Measurements from ENCODE around the gene PWWP2A. TPM values are rescaled to one million over a fixed set of nuclear protein-coding genes. Genes with fewer than 3 reads are reported as not detected.

Gene PWWP2A
- total and polyA plus RNA-seq, 10 of the 15 experiments (the other 5 are each of a cell fraction or from before 2014, with no cell fraction given) = 5.7 to 26.1 (median 17.7) TPM

DNA sequence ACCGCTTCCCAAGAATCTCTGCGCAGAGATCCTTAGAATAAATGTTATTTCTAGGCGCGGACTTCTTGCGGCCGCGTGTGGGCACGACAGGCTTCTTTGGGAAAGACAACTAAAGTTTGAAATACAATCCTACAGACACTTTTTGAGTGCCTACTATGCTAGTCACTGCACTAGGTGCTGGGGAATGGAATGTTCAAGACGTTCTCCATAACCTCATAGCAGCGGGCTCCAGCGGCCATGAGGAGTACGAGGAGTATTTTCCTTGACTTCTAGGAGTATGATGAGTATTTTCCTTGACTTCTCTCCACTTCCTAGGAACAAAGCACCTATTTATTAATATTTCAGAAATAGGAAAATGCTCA lies 636 bp upstream of the PWWP2A start (continued):
- TF ChIP-seq, protein P1, sequence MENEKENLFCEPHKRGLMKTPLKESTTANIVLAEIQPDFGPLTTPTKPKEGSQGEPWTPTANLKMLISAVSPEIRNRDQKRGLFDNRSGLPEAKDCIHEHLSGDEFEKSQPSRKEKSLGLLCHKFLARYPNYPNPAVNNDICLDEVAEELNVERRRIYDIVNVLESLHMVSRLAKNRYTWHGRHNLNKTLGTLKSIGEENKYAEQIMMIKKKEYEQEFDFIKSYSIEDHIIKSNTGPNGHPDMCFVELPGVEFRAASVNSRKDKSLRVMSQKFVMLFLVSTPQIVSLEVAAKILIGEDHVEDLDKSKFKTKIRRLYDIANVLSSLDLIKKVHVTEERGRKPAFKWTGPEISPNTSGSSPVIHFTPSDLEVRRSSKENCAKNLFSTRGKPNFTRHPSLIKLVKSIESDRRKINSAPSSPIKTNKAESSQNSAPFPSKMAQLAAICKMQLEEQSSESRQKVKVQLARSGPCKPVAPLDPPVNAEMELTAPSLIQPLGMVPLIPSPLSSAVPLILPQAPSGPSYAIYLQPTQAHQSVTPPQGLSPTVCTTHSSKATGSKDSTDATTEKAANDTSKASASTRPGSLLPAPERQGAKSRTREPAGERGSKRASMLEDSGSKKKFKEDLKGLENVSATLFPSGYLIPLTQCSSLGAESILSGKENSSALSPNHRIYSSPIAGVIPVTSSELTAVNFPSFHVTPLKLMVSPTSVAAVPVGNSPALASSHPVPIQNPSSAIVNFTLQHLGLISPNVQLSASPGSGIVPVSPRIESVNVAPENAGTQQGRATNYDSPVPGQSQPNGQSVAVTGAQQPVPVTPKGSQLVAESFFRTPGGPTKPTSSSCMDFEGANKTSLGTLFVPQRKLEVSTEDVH (IDR thresholded peaks at IDR 0.05; ENCODE audit: low read depth, partially characterized antibody) = no peak
- TF ChIP-seq, protein P2, sequence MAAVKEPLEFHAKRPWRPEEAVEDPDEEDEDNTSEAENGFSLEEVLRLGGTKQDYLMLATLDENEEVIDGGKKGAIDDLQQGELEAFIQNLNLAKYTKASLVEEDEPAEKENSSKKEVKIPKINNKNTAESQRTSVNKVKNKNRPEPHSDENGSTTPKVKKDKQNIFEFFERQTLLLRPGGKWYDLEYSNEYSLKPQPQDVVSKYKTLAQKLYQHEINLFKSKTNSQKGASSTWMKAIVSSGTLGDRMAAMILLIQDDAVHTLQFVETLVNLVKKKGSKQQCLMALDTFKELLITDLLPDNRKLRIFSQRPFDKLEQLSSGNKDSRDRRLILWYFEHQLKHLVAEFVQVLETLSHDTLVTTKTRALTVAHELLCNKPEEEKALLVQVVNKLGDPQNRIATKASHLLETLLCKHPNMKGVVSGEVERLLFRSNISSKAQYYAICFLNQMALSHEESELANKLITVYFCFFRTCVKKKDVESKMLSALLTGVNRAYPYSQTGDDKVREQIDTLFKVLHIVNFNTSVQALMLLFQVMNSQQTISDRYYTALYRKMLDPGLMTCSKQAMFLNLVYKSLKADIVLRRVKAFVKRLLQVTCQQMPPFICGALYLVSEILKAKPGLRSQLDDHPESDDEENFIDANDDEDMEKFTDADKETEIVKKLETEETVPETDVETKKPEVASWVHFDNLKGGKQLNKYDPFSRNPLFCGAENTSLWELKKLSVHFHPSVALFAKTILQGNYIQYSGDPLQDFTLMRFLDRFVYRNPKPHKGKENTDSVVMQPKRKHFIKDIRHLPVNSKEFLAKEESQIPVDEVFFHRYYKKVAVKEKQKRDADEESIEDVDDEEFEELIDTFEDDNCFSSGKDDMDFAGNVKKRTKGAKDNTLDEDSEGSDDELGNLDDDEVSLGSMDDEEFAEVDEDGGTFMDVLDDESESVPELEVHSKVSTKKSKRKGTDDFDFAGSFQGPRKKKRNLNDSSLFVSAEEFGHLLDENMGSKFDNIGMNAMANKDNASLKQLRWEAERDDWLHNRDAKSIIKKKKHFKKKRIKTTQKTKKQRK (IDR thresholded peaks at IDR 0.05; ENCODE audit: low read depth, low read length) = no peak
- TF ChIP-seq MYB (IDR thresholded peaks at IDR 0.05; ENCODE audit: borderline replicate concordance, low read depth, low read length) = no peak

Measured in GM12878 (cell line).